Brain microvascular endothelial cell (primary cell): ENCODE measurements around the gene UBE2F.

ENCODE experiments used
- DNase-seq: peaks from one replicate; pipeline ENCODE4 v3.0.0-alpha.2; 2020
- H3K27ac ChIP-seq: fragments of 250-450 bp; sonication (Bioruptor Pico); 2 replicates; pipeline ENCODE4 v1.5.1; 2020; ENCODE audit warnings: mild to moderate bottlenecking, moderate library complexity
- H3K27me3 ChIP-seq: fragments of 250-450 bp; sonication (Bioruptor Pico); replicated peaks from 2 replicates; pipeline ENCODE4 v1.5.1; 2020; ENCODE audit warnings: mild to moderate bottlenecking
- H3K36me3 ChIP-seq: fragments of 250-450 bp; sonication (Bioruptor Pico); replicated peaks from 2 replicates; pipeline ENCODE4 v1.5.1; 2020; ENCODE audit warnings: mild to moderate bottlenecking
- H3K4me3 ChIP-seq: 2 replicates; pipeline ENCODE4 v1.5.1; 2011; ENCODE audit warnings: low read depth, mild to moderate bottlenecking, control low read depth, low read length, moderate library complexity
- CTCF ChIP-seq: IDR thresholded peaks from 2 replicates; pipeline ENCODE4 v1.5.1; 2011; ENCODE audit warnings: low read depth, mild to moderate bottlenecking, moderate library complexity, low read length, control low read depth, inconsistent platforms; ENCODE audit errors: missing control alignments
- in situ Hi-C: cut with HindIII; loops from 2 replicates; pipeline ENCODE4 v1.10.0; 2017; ENCODE audit warnings: low sequenced_read_pairs, low pct_ligation_motif_present

Gene UBE2F

DNA sequence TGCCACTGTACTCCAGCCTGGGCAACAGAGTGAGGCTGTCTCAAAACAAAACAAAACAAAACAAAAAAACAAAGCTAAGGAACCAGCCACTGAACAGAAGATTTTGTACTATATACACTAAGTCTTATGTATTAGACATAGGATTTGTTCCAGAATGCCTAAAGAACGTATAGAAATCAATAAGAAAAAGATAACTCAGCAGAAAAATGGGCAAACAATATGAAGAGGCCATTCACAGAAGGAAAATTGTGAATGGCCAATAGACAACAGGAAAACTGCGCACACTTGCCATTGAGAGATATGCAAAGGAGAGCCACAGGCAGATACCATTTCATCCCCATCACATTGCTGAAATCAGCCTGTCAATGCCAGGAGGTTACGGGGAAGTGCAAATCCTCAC, 14.9 kb upstream of the UBE2F start:
- no peak for TF ChIP-seq CTCF
- Histone ChIP-seq H3K4me3 (no peak overlapping the region), H3K27ac (no peak overlapping the region), H3K36me3 (no peaks in the 10 kb centered on the region), H3K27me3 (peaks cover 17% of the 10 kb centered on the region)
- in situ Hi-C loops: no loop called here
- DNase-seq: no peak

GRCh38 chr2:237952851-237953250, 14.0 kb upstream of the UBE2F start:
- Histone ChIP-seq H3K36me3 (no peaks in the 10 kb centered on the region), H3K27me3 (peaks cover 17% of the 10 kb centered on the region), H3K27ac (no peak overlapping the region), H3K4me3 (no peak overlapping the region)
- in situ Hi-C loops: no loop called here
- TF ChIP-seq CTCF: no peak
- no peak for DNase-seq

DNA sequence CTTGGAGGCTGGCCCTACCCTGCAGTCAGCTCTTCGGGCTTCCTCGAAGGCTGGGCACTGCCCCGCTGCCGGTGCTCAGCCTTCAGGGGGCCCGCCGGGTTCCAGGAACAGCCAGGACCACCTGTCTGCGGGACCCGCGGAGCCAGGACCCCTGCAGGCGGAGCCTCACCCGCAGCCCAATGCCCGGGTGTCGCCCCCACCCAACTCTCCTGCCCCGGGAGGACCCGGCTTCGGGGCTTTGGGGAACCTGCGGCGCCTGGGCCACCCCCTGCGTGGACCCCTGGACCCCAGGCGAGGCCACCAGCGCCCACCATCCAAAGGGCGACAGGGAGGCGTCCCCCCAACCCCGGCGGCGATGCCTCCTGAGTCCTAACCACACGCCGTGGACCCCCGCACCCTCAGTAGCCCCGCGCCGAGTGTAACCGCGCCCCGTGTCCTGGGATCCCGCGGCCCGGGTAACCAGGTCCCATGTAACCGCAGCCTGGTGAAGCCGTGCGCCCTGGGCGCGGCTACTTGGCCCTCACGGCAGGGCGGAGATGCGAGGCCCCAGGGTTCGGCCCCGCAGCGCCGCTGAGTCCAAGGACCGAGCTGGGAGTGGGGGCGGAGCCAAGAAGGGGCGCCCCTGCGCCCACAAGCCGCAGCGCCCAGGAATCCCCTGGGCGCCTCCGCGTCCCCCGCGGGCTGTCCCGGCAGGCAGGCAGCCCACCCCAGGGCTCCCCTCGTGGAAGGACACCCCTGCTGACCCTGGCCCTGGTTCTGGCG, 11.0 kb upstream of the UBE2F start:
- DNase-seq: no peak
- TF ChIP-seq CTCF: no peak
- Histone ChIP-seq H3K4me3 (peak overlapping the region; percentile 20), H3K27me3 (peaks cover 17% of the 10 kb centered on the region), H3K36me3 (no peaks in the 10 kb centered on the region), H3K27ac (no peak overlapping the region)
- in situ Hi-C loops: no loop called here

GRCh38 chr2:237956402-237956736, 10.4 kb upstream of the UBE2F start:
- no peak for TF ChIP-seq CTCF
- Histone ChIP-seq H3K27me3 (peaks cover 17% of the 10 kb centered on the region), H3K27ac (no peak overlapping the region), H3K4me3 (peak overlapping the region; percentile 20), H3K36me3 (no peaks in the 10 kb centered on the region)
- no peak for DNase-seq
- in situ Hi-C loops: no loop called here

GRCh38 chr2:237961637-237962036, 5.2 kb upstream of the UBE2F start:
- Histone ChIP-seq H3K4me3 (no peak overlapping the region), H3K27ac (no peak overlapping the region), H3K36me3 (no peaks in the 10 kb centered on the region), H3K27me3 (peaks cover 3% of the 10 kb centered on the region)
- in situ Hi-C loops: no loop called here
- TF ChIP-seq CTCF: no peak
- DNase-seq: no peak
